ENCODE measurements around the gene CYB5A.

Gene CYB5A

DNA sequence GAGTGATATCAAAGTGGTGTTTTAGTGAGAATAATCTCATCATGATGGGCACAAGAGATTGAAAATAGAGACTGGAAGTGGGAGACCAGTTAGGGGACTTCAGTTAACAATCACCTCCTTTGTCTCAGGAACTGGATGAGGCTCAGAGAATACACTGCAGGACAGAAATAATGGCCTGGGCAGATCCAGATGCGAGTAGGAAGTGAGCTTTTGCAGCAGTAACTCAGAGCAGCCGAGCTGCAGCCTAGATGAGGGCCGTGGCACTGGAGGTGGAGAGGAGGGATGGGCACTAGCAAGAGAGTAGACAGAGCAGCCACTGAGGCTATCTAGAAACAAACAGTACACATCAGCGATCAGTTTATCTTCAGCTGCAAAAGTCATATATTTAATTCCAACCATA lies 48.6 kb downstream of the CYB5A start:
- TF ChIP-seq EZH2phosphoT487 (IDR thresholded peaks at IDR 0.05; ENCODE audit: low read length): no peak
- H3K27me3 ChIP-seq (replicated peaks; ENCODE audit: insufficient read depth, low read length): no peaks in the 10 kb centered on the region
- H3K9me3 ChIP-seq (replicated peaks; ENCODE audit: insufficient read depth, low read length): no peaks in the 10 kb centered on the region
- no peaks in the 10 kb centered on the region for H3K36me3 ChIP-seq (replicated peaks; ENCODE audit: insufficient read depth, low read length)
- no peak overlapping the region for H2AFZ ChIP-seq (ENCODE audit: low read length)
- H3K79me2 ChIP-seq (ENCODE audit: low read length): no peaks in the 10 kb centered on the region
- no peak overlapping the region for H3K27ac ChIP-seq (ENCODE audit: low read length)
- no peaks in the 10 kb centered on the region for H3K4me1 ChIP-seq (ENCODE audit: low read length)
- no peak overlapping the region for H3K4me3 ChIP-seq (ENCODE audit: low read length)
- no peak overlapping the region for H3K9ac ChIP-seq (ENCODE audit: low read length)
- H4K20me1 ChIP-seq (ENCODE audit: insufficient read depth, low read length): no peaks in the 10 kb centered on the region
- no peaks in the 10 kb centered on the region for H3F3A ChIP-seq (ENCODE audit: insufficient read depth, low read length)
- H3K9me2 ChIP-seq (replicated peaks; ENCODE audit: insufficient read depth, low read length): no peaks in the 10 kb centered on the region
- no peak for DNase-seq
- H3K4me2 ChIP-seq (ENCODE audit: low read depth, low read length): no peak overlapping the region

DNA sequence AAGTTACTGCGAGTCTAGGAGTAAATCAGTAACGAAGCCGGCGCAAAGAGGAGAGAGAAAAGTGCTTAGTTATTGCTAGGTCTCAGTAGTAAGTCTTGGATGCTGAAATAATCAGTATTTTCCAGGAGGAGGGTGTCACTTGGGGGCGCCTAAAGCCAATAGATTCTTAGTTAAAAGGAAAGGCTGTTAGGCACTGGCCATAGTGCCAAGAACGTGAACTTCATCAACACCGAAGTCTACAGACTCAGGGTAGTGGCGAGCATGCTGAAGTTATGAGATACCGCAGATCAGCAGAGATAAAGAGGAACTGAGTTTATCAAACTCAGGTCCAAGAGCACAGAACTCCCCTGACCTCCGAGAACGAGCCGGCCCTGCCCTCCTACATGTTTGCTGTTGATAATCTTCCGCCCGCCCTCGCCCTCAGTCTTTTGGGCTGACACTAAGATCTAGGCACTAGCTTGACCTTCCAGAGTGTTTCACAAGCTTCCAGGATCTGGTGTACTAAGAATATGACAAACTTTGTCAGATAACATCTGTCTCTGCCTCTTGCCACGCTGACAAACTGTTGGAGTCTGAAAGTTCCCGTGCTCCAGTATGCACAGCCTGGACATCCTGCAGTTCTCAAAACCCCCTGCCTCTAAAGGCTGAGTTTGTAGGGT lies 49.2 kb downstream of the CYB5A start:
- H2AFZ ChIP-seq (ENCODE audit: low read length): no peak overlapping the region
- H3K27ac ChIP-seq (ENCODE audit: low read length): no peak overlapping the region
- H3K4me3 ChIP-seq (ENCODE audit: low read length): no peak overlapping the region
- no peaks in the 10 kb centered on the region for H4K20me1 ChIP-seq (ENCODE audit: insufficient read depth, low read length)
- H3F3A ChIP-seq (ENCODE audit: insufficient read depth, low read length): no peaks in the 10 kb centered on the region
- no peaks in the 10 kb centered on the region for H3K9me2 ChIP-seq (replicated peaks; ENCODE audit: insufficient read depth, low read length)
- H3K9me3 ChIP-seq (replicated peaks; ENCODE audit: insufficient read depth, low read length): no peaks in the 10 kb centered on the region
- no peaks in the 10 kb centered on the region for H3K4me1 ChIP-seq (ENCODE audit: low read length)
- DNase-seq: no peak
- no peaks in the 10 kb centered on the region for H3K79me2 ChIP-seq (ENCODE audit: low read length)
- H3K36me3 ChIP-seq (replicated peaks; ENCODE audit: insufficient read depth, low read length): no peaks in the 10 kb centered on the region
- no peak overlapping the region for H3K4me2 ChIP-seq (ENCODE audit: low read depth, low read length)
- no peaks in the 10 kb centered on the region for H3K27me3 ChIP-seq (replicated peaks; ENCODE audit: insufficient read depth, low read length)
- no peak overlapping the region for H3K9ac ChIP-seq (ENCODE audit: low read length)
- TF ChIP-seq EZH2 (optimal IDR thresholded peaks at IDR 0.05; ENCODE audit: low read depth, low read length): no peak
- TF ChIP-seq, protein P1, sequence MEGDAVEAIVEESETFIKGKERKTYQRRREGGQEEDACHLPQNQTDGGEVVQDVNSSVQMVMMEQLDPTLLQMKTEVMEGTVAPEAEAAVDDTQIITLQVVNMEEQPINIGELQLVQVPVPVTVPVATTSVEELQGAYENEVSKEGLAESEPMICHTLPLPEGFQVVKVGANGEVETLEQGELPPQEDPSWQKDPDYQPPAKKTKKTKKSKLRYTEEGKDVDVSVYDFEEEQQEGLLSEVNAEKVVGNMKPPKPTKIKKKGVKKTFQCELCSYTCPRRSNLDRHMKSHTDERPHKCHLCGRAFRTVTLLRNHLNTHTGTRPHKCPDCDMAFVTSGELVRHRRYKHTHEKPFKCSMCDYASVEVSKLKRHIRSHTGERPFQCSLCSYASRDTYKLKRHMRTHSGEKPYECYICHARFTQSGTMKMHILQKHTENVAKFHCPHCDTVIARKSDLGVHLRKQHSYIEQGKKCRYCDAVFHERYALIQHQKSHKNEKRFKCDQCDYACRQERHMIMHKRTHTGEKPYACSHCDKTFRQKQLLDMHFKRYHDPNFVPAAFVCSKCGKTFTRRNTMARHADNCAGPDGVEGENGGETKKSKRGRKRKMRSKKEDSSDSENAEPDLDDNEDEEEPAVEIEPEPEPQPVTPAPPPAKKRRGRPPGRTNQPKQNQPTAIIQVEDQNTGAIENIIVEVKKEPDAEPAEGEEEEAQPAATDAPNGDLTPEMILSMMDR (IDR thresholded peaks at IDR 0.05; ENCODE audit: low read length): no peak
- no peak for TF ChIP-seq EZH2phosphoT487 (IDR thresholded peaks at IDR 0.05; ENCODE audit: low read length)

DNA sequence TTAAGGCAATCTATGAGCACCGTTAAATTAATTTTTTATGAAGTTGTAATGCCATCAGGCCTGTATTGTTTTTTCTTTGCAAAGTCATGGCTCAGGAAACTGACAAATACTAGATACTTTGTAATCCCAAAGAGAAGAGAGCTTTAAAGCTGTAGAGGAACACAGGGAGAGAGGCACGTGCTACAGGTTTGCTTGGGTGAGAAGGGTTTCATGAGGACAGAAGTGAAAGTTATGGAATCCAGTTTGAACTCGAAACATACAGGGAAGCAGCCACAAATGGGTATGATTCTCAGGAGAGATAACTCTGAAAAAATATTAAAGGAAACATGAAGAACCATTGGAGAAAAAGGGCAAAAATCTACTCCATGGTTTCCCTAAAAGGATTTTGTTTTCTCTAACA lies 49.8 kb downstream of the CYB5A start:
- Histone ChIP-seq H4K20me1 (ENCODE audit: insufficient read depth, low read length) (no peaks in the 10 kb centered on the region), H3K79me2 (ENCODE audit: low read length) (no peaks in the 10 kb centered on the region), H2AFZ (ENCODE audit: low read length) (no peak overlapping the region), H3K4me3 (ENCODE audit: low read length) (no peak overlapping the region), H3K36me3 (replicated peaks; ENCODE audit: insufficient read depth, low read length) (no peaks in the 10 kb centered on the region), H3K9ac (ENCODE audit: low read length) (no peak overlapping the region), H3K9me3 (replicated peaks; ENCODE audit: insufficient read depth, low read length) (no peaks in the 10 kb centered on the region), H3F3A (ENCODE audit: insufficient read depth, low read length) (no peaks in the 10 kb centered on the region), H3K4me2 (ENCODE audit: low read depth, low read length) (no peak overlapping the region), H3K4me1 (ENCODE audit: low read length) (no peaks in the 10 kb centered on the region), H3K27ac (ENCODE audit: low read length) (no peak overlapping the region), H3K9me2 (replicated peaks; ENCODE audit: insufficient read depth, low read length) (no peaks in the 10 kb centered on the region), H3K27me3 (replicated peaks; ENCODE audit: insufficient read depth, low read length) (no peaks in the 10 kb centered on the region)
- no peak for DNase-seq
- TF ChIP-seq, protein P1 (IDR thresholded peaks at IDR 0.05; ENCODE audit: low read length): no peak
- TF ChIP-seq EZH2phosphoT487 (IDR thresholded peaks at IDR 0.05; ENCODE audit: low read length) (no peak), EZH2 (optimal IDR thresholded peaks at IDR 0.05; ENCODE audit: low read depth, low read length) (no peak)

DNA sequence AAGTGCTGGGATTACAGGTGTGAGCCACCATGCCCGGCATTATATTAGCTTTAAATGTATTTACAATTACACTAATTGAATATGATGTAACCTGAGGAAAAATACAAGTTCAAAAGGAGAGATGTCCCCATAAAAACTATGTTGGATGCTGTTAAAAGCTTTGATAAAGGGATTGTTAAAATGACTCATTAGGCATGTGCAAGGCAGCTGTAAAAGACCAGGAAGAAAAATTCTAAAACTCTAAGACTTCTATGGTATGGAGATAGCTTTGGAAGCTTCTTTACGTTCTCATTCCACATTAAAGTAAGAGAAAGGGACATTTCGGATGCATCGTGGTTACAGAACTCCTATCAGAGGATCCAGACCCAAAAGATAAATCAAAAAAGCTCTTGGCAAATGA lies 50.3 kb downstream of the CYB5A start:
- no peak overlapping the region for H3K27ac ChIP-seq (ENCODE audit: low read length)

More for the DNA sequence above, 50.3 kb downstream of the CYB5A start:
- Histone ChIP-seq H3K36me3 (replicated peaks; ENCODE audit: insufficient read depth, low read length) (no peaks in the 10 kb centered on the region), H3F3A (ENCODE audit: insufficient read depth, low read length) (no peaks in the 10 kb centered on the region), H3K9ac (ENCODE audit: low read length) (no peak overlapping the region), H3K9me3 (replicated peaks; ENCODE audit: insufficient read depth, low read length) (no peaks in the 10 kb centered on the region), H4K20me1 (ENCODE audit: insufficient read depth, low read length) (no peaks in the 10 kb centered on the region), H3K4me1 (ENCODE audit: low read length) (no peaks in the 10 kb centered on the region), H3K27me3 (replicated peaks; ENCODE audit: insufficient read depth, low read length) (no peaks in the 10 kb centered on the region), H3K4me3 (ENCODE audit: low read length) (no peak overlapping the region), H3K4me2 (ENCODE audit: low read depth, low read length) (no peak overlapping the region), H3K79me2 (ENCODE audit: low read length) (no peaks in the 10 kb centered on the region), H3K9me2 (replicated peaks; ENCODE audit: insufficient read depth, low read length) (no peaks in the 10 kb centered on the region), H2AFZ (ENCODE audit: low read length) (no peak overlapping the region)
- no peak for TF ChIP-seq EZH2phosphoT487 (IDR thresholded peaks at IDR 0.05; ENCODE audit: low read length)
- no peak for TF ChIP-seq EZH2 (optimal IDR thresholded peaks at IDR 0.05; ENCODE audit: low read depth, low read length)
- TF ChIP-seq, protein P1 (IDR thresholded peaks at IDR 0.05; ENCODE audit: low read length): no peak
- no peak for DNase-seq
